H9 (cell line): Measurements from ENCODE around the gene PTGR1. TPM values are rescaled to one million over a fixed set of nuclear protein-coding genes. Genes with fewer than 3 reads are reported as not detected.
A peak's percentile ranks its signal among the peaks of the same experiment; 100 is the strongest.

Experiments
- DNase-seq: peaks from one replicate; pipeline ENCODE4 v3.0.0-alpha.2; 2017
- H2AFZ ChIP-seq: one replicate; pipeline ENCODE4 v1.6.1; 2013; ENCODE audit warnings: mild to moderate bottlenecking, low read length, control low read depth, moderate library complexity
- H2AK5ac ChIP-seq: 2 replicates; pipeline ENCODE4 v1.6.1; 2013; ENCODE audit warnings: low read length, control low read depth, mixed read lengths; ENCODE audit not compliant: insufficient read length
- H2BK120ac ChIP-seq: one replicate; pipeline ENCODE4 v1.6.1; 2013; ENCODE audit warnings: low read depth, mild to moderate bottlenecking, low read length, control low read depth, inconsistent platforms; ENCODE audit not compliant: poor library complexity, severe bottlenecking
- H2BK12ac ChIP-seq: 2 replicates; pipeline ENCODE4 v1.6.1; 2013; ENCODE audit warnings: low read length, control low read depth, mixed read lengths, low read depth; ENCODE audit not compliant: insufficient read length
- H2BK15ac ChIP-seq: 2 replicates; pipeline ENCODE4 v1.6.1; 2013; ENCODE audit warnings: low read depth, low read length, control low read depth
- H2BK20ac ChIP-seq: one replicate; pipeline ENCODE4 v1.6.1; 2013; ENCODE audit warnings: low read depth, mild to moderate bottlenecking, low read length, control low read depth, inconsistent platforms; ENCODE audit not compliant: poor library complexity, severe bottlenecking
- H2BK5ac ChIP-seq: 2 replicates; pipeline ENCODE4 v1.6.1; 2013; ENCODE audit warnings: low read length, control low read depth, mixed read lengths; ENCODE audit not compliant: insufficient read length
- H3K14ac ChIP-seq: 2 replicates; pipeline ENCODE4 v1.6.1; 2013; ENCODE audit warnings: low read length, control low read depth; ENCODE audit not compliant: insufficient read depth
- H3K18ac ChIP-seq: 2 replicates; pipeline ENCODE4 v1.6.1; 2013; ENCODE audit warnings: low read depth, mild to moderate bottlenecking, mixed read lengths, low read length, control low read depth; ENCODE audit not compliant: insufficient read length
- H3K23ac ChIP-seq: 2 replicates; pipeline ENCODE4 v1.6.1; 2013; ENCODE audit warnings: low read length, control low read depth, mixed read lengths, low read depth; ENCODE audit not compliant: insufficient read length
- H3K23me2 ChIP-seq: 2 replicates; pipeline ENCODE4 v1.6.1; 2013; ENCODE audit warnings: low read depth, mild to moderate bottlenecking, mixed read lengths, low read length, control low read depth; ENCODE audit not compliant: insufficient read length, poor library complexity, severe bottlenecking
- H3K27ac ChIP-seq: 2 replicates; pipeline ENCODE4 v1.5.1; 2013; ENCODE audit warnings: low read length, control low read depth, mixed read lengths, low read depth; ENCODE audit not compliant: insufficient read length
- H3K27me3 ChIP-seq: 2 replicates; pipeline ENCODE4 v1.6.1; 2013; ENCODE audit warnings: low read length, control low read depth, inconsistent platforms; ENCODE audit not compliant: insufficient read depth
- H3K4ac ChIP-seq: 2 replicates; pipeline ENCODE4 v1.6.1; 2013; ENCODE audit warnings: low read depth, mild to moderate bottlenecking, control low read depth, inconsistent platforms, low read length, moderate library complexity
- H3K4me1 ChIP-seq: 2 replicates; pipeline ENCODE4 v1.6.1; 2013; ENCODE audit warnings: low read length, control low read depth, inconsistent platforms; ENCODE audit not compliant: insufficient read depth
- H3K4me2 ChIP-seq: 2 replicates; pipeline ENCODE4 v1.6.1; 2013; ENCODE audit warnings: low read length, control low read depth, mixed read lengths; ENCODE audit not compliant: insufficient read length, insufficient read depth
- H3K56ac ChIP-seq: 2 replicates; pipeline ENCODE4 v1.6.1; 2013; ENCODE audit warnings: low read depth, mild to moderate bottlenecking, mixed read lengths, low read length, control low read depth; ENCODE audit not compliant: insufficient read length
- H3K79me1 ChIP-seq: 2 replicates; pipeline ENCODE4 v1.6.1; 2013; ENCODE audit warnings: low read depth, mild to moderate bottlenecking, moderate library complexity, low read length, control low read depth, inconsistent platforms; ENCODE audit not compliant: insufficient read depth, poor library complexity, severe bottlenecking
- H3K79me2 ChIP-seq: 2 replicates; pipeline ENCODE4 v1.6.1; 2013; ENCODE audit warnings: low read length, control low read depth, inconsistent platforms; ENCODE audit not compliant: insufficient read depth
- H3K9ac ChIP-seq: 2 replicates; pipeline ENCODE4 v1.6.1; 2013; ENCODE audit warnings: low read length, control low read depth, mixed read lengths; ENCODE audit not compliant: insufficient read length; ENCODE audit errors: extremely low read depth
- H3K9me3 ChIP-seq: one replicate; pipeline ENCODE4 v1.6.1; 2013; ENCODE audit warnings: low read depth, low read length, inconsistent platforms; ENCODE audit not compliant: control insufficient read depth
- H3T11ph ChIP-seq: one replicate; pipeline ENCODE4 v1.6.1; 2013; ENCODE audit warnings: mild to moderate bottlenecking, low read length, control low read depth, inconsistent platforms
- H4K20me1 ChIP-seq: one replicate; pipeline ENCODE4 v1.6.1; 2013; ENCODE audit not compliant: control insufficient read depth, insufficient read length, insufficient read depth
- H4K5ac ChIP-seq: 2 replicates; pipeline ENCODE4 v1.6.1; 2013; ENCODE audit warnings: low read depth, mild to moderate bottlenecking, mixed read lengths, low read length, control low read depth; ENCODE audit not compliant: insufficient read length
- H4K8ac ChIP-seq: replicated peaks from 2 replicates; pipeline ENCODE4 v1.6.1; 2013; ENCODE audit warnings: low read length, control low read depth, mixed read lengths, low read depth; ENCODE audit not compliant: insufficient read length
- H4K91ac ChIP-seq: 2 replicates; pipeline ENCODE4 v1.6.1; 2013; ENCODE audit warnings: low read depth, mild to moderate bottlenecking, moderate library complexity, mixed read lengths, low read length, control low read depth; ENCODE audit not compliant: insufficient read length
- H3K27ac Mint-ChIP-seq, 3 experiments: 2 replicates in 2 of 3; 3 replicates in 1 of 3; pipeline ENCODE4 v1.8.0; 2020 to 2021; ENCODE audit warnings: mixed read lengths in 3 of 3, mild to moderate bottlenecking in 1 of 3, moderate library complexity in 1 of 3
- H3K27me3 Mint-ChIP-seq: 2 replicates; pipeline ENCODE4 v1.8.0; 2021; ENCODE audit warnings: low read depth, mild to moderate bottlenecking, moderate library complexity, mixed read lengths
- H3K36me3 Mint-ChIP-seq, 3 experiments: 2 replicates in 2 of 3; 3 replicates in 1 of 3; pipeline ENCODE4 v1.8.0; 2020 to 2021; ENCODE audit warnings: low read depth in 3 of 3, mixed read lengths in 3 of 3; ENCODE audit not compliant: insufficient read depth in 1 of 3
- H3K4me1 Mint-ChIP-seq, 2 experiments: 2 replicates each; pipeline ENCODE4 v1.8.0; 2020; ENCODE audit warnings: mixed read lengths in 2 of 2
- H3K4me3 Mint-ChIP-seq, 2 experiments: 2 replicates in 1 of 2; 3 replicates in 1 of 2; pipeline ENCODE4 v1.8.0; 2020 to 2021; ENCODE audit warnings: mild to moderate bottlenecking in 2 of 2, mixed read lengths in 2 of 2, moderate library complexity in 1 of 2
- H3K9me3 Mint-ChIP-seq, 2 experiments: 2 replicates in 1 of 2; 3 replicates in 1 of 2; pipeline ENCODE4 v1.8.0; 2020; ENCODE audit warnings: mild to moderate bottlenecking in 2 of 2, mixed read lengths in 2 of 2, moderate library complexity in 1 of 2
- total RNA-seq: library from RNA; stranded (reverse); gene quantifications from 2 replicates; pipeline ENCODE4 v1.2.1, GENCODE V29; 2021
- TF ChIP-seq, protein P1 (sequence below): fragments of 200-600 bp; sonication (generic); conservative IDR thresholded peaks from 3 replicates; pipeline ENCODE4 v1.8.0; 2021; ENCODE audit warnings: antibody characterized with exemption, mild to moderate bottlenecking

The PTGR1 gene
- total RNA-seq, 1 experiment from 2014 or later = 45.2 TPM

- Histone ChIP-seq H4K5ac (no peak overlapping the region), H2BK20ac (no peak overlapping the region), H2BK120ac (no peak overlapping the region), H2AK5ac (no peak overlapping the region), H3K4me1 (no peaks in the 10 kb centered on the region), H3K9ac (no peak overlapping the region), H4K91ac (no peak overlapping the region), H3K18ac (no peak overlapping the region), H4K8ac (no peak overlapping the region), H2BK15ac (no peak overlapping the region), H3T11ph (no peak overlapping the region), H3K23ac (no peak overlapping the region), H3K4ac (no peak overlapping the region), H3K27ac (no peak overlapping the region), H3K14ac (no peak overlapping the region), H2BK12ac (no peak overlapping the region), H3K79me2 (no peaks in the 10 kb centered on the region), H3K9me3 (no peaks in the 10 kb centered on the region), H3K4me2 (no peak overlapping the region), H2BK5ac (no peak overlapping the region), H3K56ac (no peak overlapping the region), H3K27me3 (no peaks in the 10 kb centered on the region), H3K79me1 (no peaks in the 10 kb centered on the region), H3K23me2 (no peaks in the 10 kb centered on the region), H2AFZ (no peak overlapping the region), H4K20me1 (no peaks in the 10 kb centered on the region)
- Mint-ChIP-seq H3K9me3 (peaks cover 13 to 20% of the 10 kb centered on the region in 2 experiments), H3K4me3 (no peak overlapping the region), H3K4me1 (no peaks in the 10 kb centered on the region), H3K27me3 (no peaks in the 10 kb centered on the region), H3K36me3 (peaks cover 37 to 58% (median 48%) of the 10 kb centered on the region in 3 experiments), H3K27ac (peak overlapping the region in 1 of 3 experiments; percentile 35; a peak in 1 of 7 replicates)
- TF ChIP-seq, protein P1, sequence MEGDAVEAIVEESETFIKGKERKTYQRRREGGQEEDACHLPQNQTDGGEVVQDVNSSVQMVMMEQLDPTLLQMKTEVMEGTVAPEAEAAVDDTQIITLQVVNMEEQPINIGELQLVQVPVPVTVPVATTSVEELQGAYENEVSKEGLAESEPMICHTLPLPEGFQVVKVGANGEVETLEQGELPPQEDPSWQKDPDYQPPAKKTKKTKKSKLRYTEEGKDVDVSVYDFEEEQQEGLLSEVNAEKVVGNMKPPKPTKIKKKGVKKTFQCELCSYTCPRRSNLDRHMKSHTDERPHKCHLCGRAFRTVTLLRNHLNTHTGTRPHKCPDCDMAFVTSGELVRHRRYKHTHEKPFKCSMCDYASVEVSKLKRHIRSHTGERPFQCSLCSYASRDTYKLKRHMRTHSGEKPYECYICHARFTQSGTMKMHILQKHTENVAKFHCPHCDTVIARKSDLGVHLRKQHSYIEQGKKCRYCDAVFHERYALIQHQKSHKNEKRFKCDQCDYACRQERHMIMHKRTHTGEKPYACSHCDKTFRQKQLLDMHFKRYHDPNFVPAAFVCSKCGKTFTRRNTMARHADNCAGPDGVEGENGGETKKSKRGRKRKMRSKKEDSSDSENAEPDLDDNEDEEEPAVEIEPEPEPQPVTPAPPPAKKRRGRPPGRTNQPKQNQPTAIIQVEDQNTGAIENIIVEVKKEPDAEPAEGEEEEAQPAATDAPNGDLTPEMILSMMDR = no peak
- DNase-seq = no peak
These were observed 38.2 kb downstream of the PTGR1 start for GRCh38 chr9:111561165-111561719.
